HEK293T (cell line): Measurements from ENCODE around the gene RBMXL3.

ENCODE experiments used
- CTCF ChIA-PET: fragments of 350-600 bp; formaldehyde crosslinking; extraction: SDS; loops from one replicate; lab custom pipeline; 2021; ENCODE audit warnings: antibody characterized with exemption, inconsistent platforms; lab: Yijun Ruan, JAX
- POLR2A ChIA-PET: fragments of 350-600 bp; formaldehyde crosslinking; extraction: SDS; loops from one replicate; lab custom pipeline; 2020; ENCODE audit warnings: antibody characterized with exemption, inconsistent platforms; lab: Yijun Ruan, JAX
- DNase-seq: peaks from one replicate; pipeline ENCODE4 v3.0.0; 2012; ENCODE audit warnings: mixed read lengths; ENCODE audit errors: extremely low spot score
- ARNT ChIP-seq: fragments of 450-650 bp; IDR thresholded peaks from 2 replicates; pipeline ENCODE4 v1.6.1; 2017; ENCODE audit warnings: mild to moderate bottlenecking
- BHLHE40 ChIP-seq: fragments of 450-650 bp; IDR thresholded peaks from 2 replicates; pipeline ENCODE4 v1.6.1; 2016; ENCODE audit warnings: mild to moderate bottlenecking, moderate library complexity, borderline replicate concordance
- CTBP1 ChIP-seq: fragments of 450-650 bp; IDR thresholded peaks from 2 replicates; pipeline ENCODE4 v1.6.1; 2016; ENCODE audit warnings: borderline replicate concordance
- ELF4 ChIP-seq: fragments of 450-650 bp; IDR thresholded peaks from 2 replicates; pipeline ENCODE4 v1.6.1; 2017; ENCODE audit warnings: antibody characterized with exemption
- FOXA1 ChIP-seq: fragments of 450-650 bp; IDR thresholded peaks from 2 replicates; pipeline ENCODE4 v1.6.1; 2016; ENCODE audit warnings: mild to moderate bottlenecking
- FOXK2 ChIP-seq: fragments of 450-650 bp; IDR thresholded peaks from 2 replicates; pipeline ENCODE4 v1.6.1; 2016; ENCODE audit warnings: mild to moderate bottlenecking
- FOXM1 ChIP-seq: fragments of 450-650 bp; IDR thresholded peaks from 2 replicates; pipeline ENCODE4 v1.6.1; 2017; ENCODE audit warnings: mild to moderate bottlenecking, borderline replicate concordance
- HDGF ChIP-seq: fragments of 450-650 bp; IDR thresholded peaks from 2 replicates; pipeline ENCODE4 v1.6.1; 2017; ENCODE audit warnings: antibody characterized with exemption, borderline replicate concordance
- L3MBTL2 ChIP-seq: fragments of 450-650 bp; conservative IDR thresholded peaks from 2 replicates; pipeline ENCODE4 v1.6.1; 2016; ENCODE audit warnings: mild to moderate bottlenecking
- LEF1 ChIP-seq: fragments of 450-650 bp; IDR thresholded peaks from 2 replicates; pipeline ENCODE4 v1.6.1; 2017; ENCODE audit warnings: mild to moderate bottlenecking, borderline replicate concordance
- NFRKB ChIP-seq: fragments of 450-650 bp; IDR thresholded peaks from 2 replicates; pipeline ENCODE4 v1.6.1; 2016; ENCODE audit warnings: mild to moderate bottlenecking, moderate library complexity
- SP1 ChIP-seq: fragments of 450-650 bp; IDR thresholded peaks from 2 replicates; pipeline ENCODE4 v1.6.1; 2017
- SUZ12 ChIP-seq: fragments of 450-650 bp; IDR thresholded peaks from 2 replicates; pipeline ENCODE4 v1.6.1; 2016; ENCODE audit warnings: mild to moderate bottlenecking
- TARDBP ChIP-seq: fragments of 450-650 bp; IDR thresholded peaks from 2 replicates; pipeline ENCODE4 v1.6.1; 2016
- ZNF384 ChIP-seq: fragments of 450-650 bp; IDR thresholded peaks from 2 replicates; pipeline ENCODE4 v1.6.1; 2016
- TF ChIP-seq, protein P1 (sequence below): fragments of 450-650 bp; IDR thresholded peaks from 2 replicates; pipeline ENCODE4 v1.6.1; 2016

RBMXL3 gene

DNA sequence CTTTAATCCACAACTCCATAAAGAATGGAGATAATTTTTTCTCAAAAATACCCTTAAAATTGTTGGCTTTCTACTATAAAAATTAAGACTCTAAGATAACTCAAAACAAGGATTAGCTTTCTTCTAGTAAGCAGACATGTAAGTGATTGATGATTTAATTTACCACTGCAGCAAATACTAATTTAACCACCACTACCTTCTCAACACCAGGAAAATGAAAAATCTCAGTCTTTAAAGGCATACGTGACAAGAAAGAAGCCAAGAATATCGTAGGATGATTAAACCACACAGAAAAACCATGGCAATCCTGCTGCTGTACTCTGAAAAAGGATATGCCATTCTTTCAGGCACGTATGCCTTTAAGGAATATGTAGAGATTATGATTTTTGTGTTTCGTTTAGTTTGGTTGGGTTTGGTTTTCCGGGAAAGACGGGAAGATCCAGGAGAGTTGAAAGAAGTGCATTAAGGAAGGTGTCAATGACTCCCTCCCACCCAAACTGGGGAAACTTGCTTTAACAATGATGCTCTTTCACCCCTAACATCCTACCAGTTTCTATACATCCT, 43.8 kb downstream of the RBMXL3 start:
- POLR2A ChIA-PET = no interaction called here
- CTCF ChIA-PET = no interaction called here
- no peak for DNase-seq
- TF ChIP-seq, protein P1, sequence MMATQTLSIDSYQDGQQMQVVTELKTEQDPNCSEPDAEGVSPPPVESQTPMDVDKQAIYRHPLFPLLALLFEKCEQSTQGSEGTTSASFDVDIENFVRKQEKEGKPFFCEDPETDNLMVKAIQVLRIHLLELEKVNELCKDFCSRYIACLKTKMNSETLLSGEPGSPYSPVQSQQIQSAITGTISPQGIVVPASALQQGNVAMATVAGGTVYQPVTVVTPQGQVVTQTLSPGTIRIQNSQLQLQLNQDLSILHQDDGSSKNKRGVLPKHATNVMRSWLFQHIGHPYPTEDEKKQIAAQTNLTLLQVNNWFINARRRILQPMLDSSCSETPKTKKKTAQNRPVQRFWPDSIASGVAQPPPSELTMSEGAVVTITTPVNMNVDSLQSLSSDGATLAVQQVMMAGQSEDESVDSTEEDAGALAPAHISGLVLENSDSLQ = peak; percentile 39; the same call in 1 of the 2 replicates
- TF ChIP-seq HDGF = no peak

DNA sequence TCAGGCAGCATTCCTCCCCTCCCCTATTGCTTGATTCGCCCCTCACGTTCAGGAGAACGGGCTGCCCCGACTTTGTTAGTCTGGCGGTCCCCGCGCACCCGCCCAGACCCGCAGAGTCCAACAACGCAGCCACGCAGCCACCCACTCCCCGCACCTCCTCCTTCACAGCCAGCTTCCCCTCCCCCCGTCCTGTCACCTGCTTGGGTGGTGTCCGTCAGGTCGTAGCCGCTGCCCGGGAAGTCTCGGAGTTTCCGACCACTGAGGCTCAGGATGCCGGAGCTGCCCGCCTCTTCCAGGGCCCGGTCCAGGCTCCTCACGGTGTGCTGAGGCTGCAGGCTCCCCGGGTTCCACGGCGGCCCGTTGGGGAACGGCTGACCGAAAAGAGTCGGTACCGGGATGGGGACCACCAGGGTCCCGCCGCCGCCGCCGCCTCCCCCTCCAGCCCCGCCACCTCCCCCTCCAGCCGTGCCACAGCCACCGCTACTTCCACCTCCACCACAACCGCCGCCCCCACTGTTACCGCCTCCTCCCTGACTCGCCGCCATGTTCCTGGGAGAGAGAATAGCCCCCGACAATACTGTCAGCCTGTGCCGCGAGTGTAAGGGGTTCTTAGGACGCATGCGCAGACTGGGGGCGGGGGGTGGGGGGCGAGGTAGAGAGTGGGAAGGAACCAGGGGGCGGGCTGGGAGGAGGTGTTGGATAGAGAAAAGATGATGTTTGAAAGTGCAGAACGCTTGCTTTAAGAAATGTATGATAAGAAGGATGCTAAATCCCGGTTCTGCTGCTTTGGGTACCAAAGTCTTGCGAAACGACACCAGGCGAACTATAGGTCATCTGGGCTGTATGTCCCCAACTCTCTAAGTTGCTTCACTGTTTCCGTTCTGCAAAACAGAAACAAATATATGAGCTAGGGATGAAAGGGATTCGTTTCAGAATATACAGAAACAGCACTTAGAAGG, 44.6 kb downstream of the RBMXL3 start, which contains the start of gene LRCH2:
Gene LRCH2 (minus strand): TSS at position 600 of the 959 bp plus-strand sequence. CDS start 55 bp downstream, at position 545.
- ChIA-PET CTCF (no interaction called here), POLR2A (interaction anchor here (0.6 kb wide), 1 partner anchor 25 kb away, joined by 3 read pairs; no protein-coding TSS in a partner anchor)
- TF ChIP-seq ZNF384 = no peak
- no peak for TF ChIP-seq TARDBP
- TF ChIP-seq CTBP1 = no peak
- TF ChIP-seq ARNT = no peak
- TF ChIP-seq, protein P1 = no peak
- no peak for TF ChIP-seq SP1
- no peak for TF ChIP-seq BHLHE40
- DNase-seq = peak; percentile 78

DNA sequence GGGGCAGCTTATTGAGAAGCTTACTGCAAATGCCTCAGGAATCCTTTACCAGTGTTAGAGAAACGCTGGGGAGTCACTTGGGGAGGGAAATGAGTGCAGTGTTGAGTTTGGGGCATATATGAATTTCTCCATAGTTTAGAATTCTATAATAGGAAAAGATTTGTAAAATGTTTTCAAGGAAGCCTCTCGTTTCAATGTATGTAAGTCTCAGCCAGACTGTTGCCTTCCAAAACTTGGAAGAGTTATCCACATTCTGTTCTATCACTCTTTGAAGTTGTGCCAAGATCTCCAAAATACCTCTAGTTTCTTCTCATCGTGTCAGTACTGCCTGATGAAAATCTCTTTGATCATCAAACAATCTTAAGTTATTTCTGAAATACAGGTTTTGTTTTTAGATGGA, 45.3 kb downstream of the RBMXL3 start:
- DNase-seq = no peak
- no peak for TF ChIP-seq NFRKB
- TF ChIP-seq ARNT = no peak
- TF ChIP-seq HDGF = no peak
- TF ChIP-seq LEF1 = no peak
- no peak for TF ChIP-seq BHLHE40
- no peak for TF ChIP-seq FOXA1
- ChIA-PET POLR2A (interaction anchor here (0.6 kb wide), 1 partner anchor 25 kb away, joined by 3 read pairs; no protein-coding TSS in a partner anchor), CTCF (no interaction called here)

DNA sequence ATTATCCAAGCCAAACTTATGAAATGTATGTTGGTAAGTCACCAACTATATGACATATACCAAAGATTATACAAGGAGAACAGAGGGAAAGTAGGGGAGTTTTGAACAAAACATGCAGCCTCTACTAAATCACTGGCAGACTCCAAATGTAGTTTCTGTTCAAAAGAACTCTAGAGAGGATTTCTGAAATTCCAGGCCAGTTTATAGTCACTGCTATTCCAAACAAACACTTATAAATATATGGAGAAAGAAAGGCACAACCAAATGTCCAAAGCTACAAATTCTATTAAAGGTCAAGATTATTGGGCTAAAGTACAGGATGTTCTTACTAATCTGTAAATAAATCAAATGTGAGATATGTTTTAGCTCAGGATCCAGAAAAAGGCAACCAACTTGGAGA, 47.4 kb downstream of the RBMXL3 start:
- TF ChIP-seq ARNT = no peak
- no peak for TF ChIP-seq SUZ12
- TF ChIP-seq FOXK2 = no peak
- TF ChIP-seq FOXA1 = no peak
- TF ChIP-seq, protein P1 = no peak
- TF ChIP-seq ZNF384 = no peak
- TF ChIP-seq BHLHE40 = no peak
- no peak for TF ChIP-seq CTBP1
- TF ChIP-seq TARDBP = no peak
- TF ChIP-seq NFRKB = no peak
- no peak for TF ChIP-seq ELF4
- no peak for TF ChIP-seq LEF1
- TF ChIP-seq HDGF = no peak
- no peak for TF ChIP-seq FOXM1
- no peak for TF ChIP-seq SP1
- TF ChIP-seq L3MBTL2 = no peak
- CTCF ChIA-PET = no interaction called here
- no peak for DNase-seq
- POLR2A ChIA-PET = no interaction called here

DNA sequence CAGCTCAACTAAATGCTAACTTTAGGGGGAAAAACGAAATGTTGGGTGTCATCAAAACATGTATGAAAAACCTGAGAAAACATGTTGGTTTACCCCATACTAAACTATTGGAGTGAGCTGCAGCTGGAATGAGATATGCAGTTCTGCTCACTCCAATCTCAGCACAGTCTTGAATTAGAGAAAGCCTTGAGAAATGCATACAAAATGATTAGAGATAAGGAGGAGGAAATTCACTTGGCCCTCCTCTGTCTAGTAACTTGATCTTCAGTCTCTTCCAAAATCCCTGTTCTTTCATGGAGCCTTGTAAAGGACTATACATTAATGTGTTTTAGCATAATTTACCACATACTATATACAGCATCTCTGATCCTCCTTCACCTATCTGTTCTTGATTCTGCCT, 47.8 kb downstream of the RBMXL3 start:
- DNase-seq = no peak
- POLR2A ChIA-PET = no interaction called here
- TF ChIP-seq HDGF = no peak
- no peak for TF ChIP-seq FOXM1
- TF ChIP-seq ELF4 = no peak
- no peak for TF ChIP-seq ARNT
- no peak for TF ChIP-seq ZNF384
- TF ChIP-seq SP1 = no peak
- TF ChIP-seq FOXK2 = no peak
- TF ChIP-seq NFRKB = no peak
- TF ChIP-seq TARDBP = no peak
- no peak for TF ChIP-seq SUZ12
- no peak for TF ChIP-seq LEF1
- TF ChIP-seq, protein P1 = no peak
- TF ChIP-seq L3MBTL2 = no peak
- no peak for TF ChIP-seq CTBP1
- no peak for TF ChIP-seq BHLHE40
- no peak for TF ChIP-seq FOXA1
- CTCF ChIA-PET = no interaction called here
